KOPT-K1 (cell line): ENCODE results near the gene DOCK3.

ENCODE experiments used
- H3K27ac ChIP-seq: fragments of 200-600 bp; sonication (generic); 2 replicates; pipeline ENCODE4 v1.5.1; 2016; ENCODE audit warnings: antibody characterized with exemption, mild to moderate bottlenecking, low read depth, low read length; ENCODE audit not compliant: poor library complexity, severe bottlenecking
- H3K36me3 ChIP-seq: fragments of 200-600 bp; sonication (generic); 2 replicates; pipeline ENCODE4 v1.5.1; 2017; ENCODE audit warnings: antibody characterized with exemption, mild to moderate bottlenecking, low read length, moderate library complexity; ENCODE audit not compliant: insufficient read depth
- H3K9me3 ChIP-seq: fragments of 200-600 bp; sonication (generic); 2 replicates; pipeline ENCODE4 v1.5.1; 2017; ENCODE audit warnings: antibody characterized with exemption, low read length, mild to moderate bottlenecking; ENCODE audit not compliant: insufficient read depth, poor library complexity, severe bottlenecking

The DOCK3 gene, protein sequence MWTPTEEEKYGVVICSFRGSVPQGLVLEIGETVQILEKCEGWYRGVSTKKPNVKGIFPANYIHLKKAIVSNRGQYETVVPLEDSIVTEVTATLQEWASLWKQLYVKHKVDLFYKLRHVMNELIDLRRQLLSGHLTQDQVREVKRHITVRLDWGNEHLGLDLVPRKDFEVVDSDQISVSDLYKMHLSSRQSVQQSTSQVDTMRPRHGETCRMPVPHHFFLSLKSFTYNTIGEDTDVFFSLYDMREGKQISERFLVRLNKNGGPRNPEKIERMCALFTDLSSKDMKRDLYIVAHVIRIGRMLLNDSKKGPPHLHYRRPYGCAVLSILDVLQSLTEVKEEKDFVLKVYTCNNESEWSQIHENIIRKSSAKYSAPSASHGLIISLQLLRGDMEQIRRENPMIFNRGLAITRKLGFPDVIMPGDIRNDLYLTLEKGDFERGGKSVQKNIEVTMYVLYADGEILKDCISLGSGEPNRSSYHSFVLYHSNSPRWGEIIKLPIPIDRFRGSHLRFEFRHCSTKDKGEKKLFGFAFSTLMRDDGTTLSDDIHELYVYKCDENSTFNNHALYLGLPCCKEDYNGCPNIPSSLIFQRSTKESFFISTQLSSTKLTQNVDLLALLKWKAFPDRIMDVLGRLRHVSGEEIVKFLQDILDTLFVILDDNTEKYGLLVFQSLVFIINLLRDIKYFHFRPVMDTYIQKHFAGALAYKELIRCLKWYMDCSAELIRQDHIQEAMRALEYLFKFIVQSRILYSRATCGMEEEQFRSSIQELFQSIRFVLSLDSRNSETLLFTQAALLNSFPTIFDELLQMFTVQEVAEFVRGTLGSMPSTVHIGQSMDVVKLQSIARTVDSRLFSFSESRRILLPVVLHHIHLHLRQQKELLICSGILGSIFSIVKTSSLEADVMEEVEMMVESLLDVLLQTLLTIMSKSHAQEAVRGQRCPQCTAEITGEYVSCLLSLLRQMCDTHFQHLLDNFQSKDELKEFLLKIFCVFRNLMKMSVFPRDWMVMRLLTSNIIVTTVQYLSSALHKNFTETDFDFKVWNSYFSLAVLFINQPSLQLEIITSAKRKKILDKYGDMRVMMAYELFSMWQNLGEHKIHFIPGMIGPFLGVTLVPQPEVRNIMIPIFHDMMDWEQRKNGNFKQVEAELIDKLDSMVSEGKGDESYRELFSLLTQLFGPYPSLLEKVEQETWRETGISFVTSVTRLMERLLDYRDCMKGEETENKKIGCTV (N-terminal part only)

GRCh38 chr3:50674349-50675178 lies at the start of gene DOCK3:
Gene DOCK3 (plus strand): TSS chr3:50674927. CDS start chr3:50675264, 337 bp downstream.
- Histone ChIP-seq H3K27ac (no peak within 1 kb of the TSS), H3K36me3 (no peaks in the 10 kb centered on the region)

GRCh38 chr3:50625231-50626182 lies 49.2 kb upstream of the DOCK3 start:
- no peaks in the 10 kb centered on the region for H3K9me3 ChIP-seq
- H3K36me3 ChIP-seq = peaks cover 69% of the 10 kb centered on the region
- H3K27ac ChIP-seq = peak overlapping the region; percentile 88

More at GRCh38 chr3:50674349-50675178, at the start of gene DOCK3:
- no peaks in the 10 kb centered on the region for H3K9me3 ChIP-seq

DNA sequence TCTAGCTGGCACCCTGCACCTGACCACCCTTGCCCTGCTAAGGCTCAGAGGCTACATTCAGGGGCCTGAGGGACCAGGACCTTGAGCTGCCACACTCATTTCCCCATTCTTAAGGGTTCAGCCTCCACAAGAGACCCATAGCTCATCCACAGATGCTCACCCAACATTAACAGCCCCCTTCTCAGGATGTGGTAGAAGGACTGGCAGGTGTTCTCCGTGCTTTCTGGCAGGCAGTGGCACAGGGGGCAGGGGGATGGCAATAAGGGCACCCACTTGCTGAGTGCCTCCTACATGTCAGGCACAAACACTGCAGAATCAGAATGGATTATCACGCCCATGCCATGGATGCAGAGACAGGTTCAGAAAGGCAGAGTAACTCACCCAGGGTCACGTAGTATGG lies 48.3 kb upstream of the DOCK3 start:
- Histone ChIP-seq H3K9me3 (no peaks in the 10 kb centered on the region), H3K27ac (peak overlapping the region; percentile 88), H3K36me3 (peaks cover 70% of the 10 kb centered on the region)

GRCh38 chr3:50627407-50628051 lies 47.2 kb upstream of the DOCK3 start:
- H3K36me3 ChIP-seq = peaks cover 68% of the 10 kb centered on the region
- no peaks in the 10 kb centered on the region for H3K9me3 ChIP-seq
- peak overlapping the region; percentile 88 for H3K27ac ChIP-seq

- H3K9me3 ChIP-seq = no peaks in the 10 kb centered on the region
- peak overlapping the region; percentile 88 for H3K27ac ChIP-seq
- H3K36me3 ChIP-seq = peaks cover 70% of the 10 kb centered on the region
These were observed 46.1 kb upstream of the DOCK3 start for GRCh38 chr3:50628601-50629000.

DNA sequence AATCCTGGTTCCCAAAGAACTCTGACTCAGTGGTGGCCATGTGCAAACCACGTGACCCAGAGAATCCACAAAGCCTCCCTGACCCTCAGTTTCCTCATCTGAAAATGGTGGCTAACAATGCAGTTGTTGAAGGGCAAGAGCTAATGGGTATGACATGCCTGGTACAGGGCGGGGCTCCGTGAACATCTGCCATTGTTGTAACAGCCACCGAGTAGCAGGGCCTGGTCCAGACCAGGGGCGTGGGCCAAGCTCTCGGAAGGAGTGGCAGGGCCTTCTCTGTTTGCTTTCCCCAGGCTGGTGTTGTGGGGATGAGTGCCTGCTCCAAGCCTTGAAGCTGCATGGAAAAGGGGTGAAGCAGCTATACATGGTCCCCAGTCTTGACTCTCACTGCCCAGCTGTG lies 44.3 kb upstream of the DOCK3 start:
- Histone ChIP-seq H3K27ac (peak overlapping the region; percentile 88), H3K9me3 (no peaks in the 10 kb centered on the region), H3K36me3 (peaks cover 80% of the 10 kb centered on the region)

- Histone ChIP-seq H3K36me3 (peaks cover 85% of the 10 kb centered on the region), H3K9me3 (no peaks in the 10 kb centered on the region), H3K27ac (peak overlapping the region; percentile 14)
These were observed 43.9 kb upstream of the DOCK3 start for GRCh38 chr3:50630877-50631276.

DNA sequence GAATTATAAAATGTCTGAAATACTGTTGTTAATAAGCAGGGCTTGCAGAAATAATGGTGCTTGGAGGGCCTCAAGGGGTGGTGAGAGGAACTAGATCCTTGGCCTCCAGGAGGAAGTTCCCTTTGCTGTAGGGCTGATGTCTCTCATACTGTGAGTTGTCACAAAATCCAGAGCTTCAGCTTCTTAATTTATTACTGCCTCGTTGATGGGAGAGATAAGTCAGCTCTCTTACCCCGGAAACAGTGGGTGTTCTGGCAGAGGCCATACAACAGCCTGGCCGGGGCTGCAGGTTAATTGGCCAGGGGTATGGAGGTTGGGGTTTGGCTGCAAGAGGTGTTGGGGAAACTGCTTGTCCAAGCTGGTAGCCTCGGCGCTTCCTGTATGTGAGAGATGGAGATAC lies 42.3 kb upstream of the DOCK3 start:
- H3K27ac ChIP-seq = peak overlapping the region; percentile 29
- peaks cover 83% of the 10 kb centered on the region for H3K36me3 ChIP-seq

GRCh38 chr3:50633230-50633790 lies 41.4 kb upstream of the DOCK3 start:
- Histone ChIP-seq H3K27ac (peak overlapping the region; percentile 29), H3K36me3 (peaks cover 76% of the 10 kb centered on the region), H3K9me3 (no peaks in the 10 kb centered on the region)

More for the DNA sequence above, 42.3 kb upstream of the DOCK3 start:
- H3K9me3 ChIP-seq = no peaks in the 10 kb centered on the region

DNA sequence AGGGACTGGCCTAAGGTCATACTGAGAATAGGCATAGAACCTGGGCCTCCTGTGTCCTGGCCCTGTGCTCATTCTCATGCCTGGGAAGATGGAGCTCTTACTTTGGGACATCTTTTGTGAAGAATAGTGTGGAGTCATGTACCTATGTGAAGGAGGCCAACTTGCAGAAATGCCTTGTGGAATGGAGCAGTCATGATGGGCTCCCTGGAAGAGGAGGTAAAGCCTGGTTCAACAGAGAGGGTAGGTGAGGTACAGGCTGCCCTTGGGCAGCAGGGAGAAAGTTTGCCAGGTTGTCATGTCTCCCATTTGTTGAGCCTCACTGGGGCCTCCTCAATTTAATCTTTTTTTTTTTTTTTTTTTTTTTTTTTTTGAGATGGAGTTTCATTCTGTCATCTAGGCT lies 39.7 kb upstream of the DOCK3 start:
- Histone ChIP-seq H3K9me3 (no peaks in the 10 kb centered on the region), H3K27ac (no peak overlapping the region), H3K36me3 (peaks cover 76% of the 10 kb centered on the region)

GRCh38 chr3:50637011-50637410 lies 37.7 kb upstream of the DOCK3 start:
- Histone ChIP-seq H3K27ac (no peak overlapping the region), H3K36me3 (peaks cover 76% of the 10 kb centered on the region), H3K9me3 (no peaks in the 10 kb centered on the region)

DNA sequence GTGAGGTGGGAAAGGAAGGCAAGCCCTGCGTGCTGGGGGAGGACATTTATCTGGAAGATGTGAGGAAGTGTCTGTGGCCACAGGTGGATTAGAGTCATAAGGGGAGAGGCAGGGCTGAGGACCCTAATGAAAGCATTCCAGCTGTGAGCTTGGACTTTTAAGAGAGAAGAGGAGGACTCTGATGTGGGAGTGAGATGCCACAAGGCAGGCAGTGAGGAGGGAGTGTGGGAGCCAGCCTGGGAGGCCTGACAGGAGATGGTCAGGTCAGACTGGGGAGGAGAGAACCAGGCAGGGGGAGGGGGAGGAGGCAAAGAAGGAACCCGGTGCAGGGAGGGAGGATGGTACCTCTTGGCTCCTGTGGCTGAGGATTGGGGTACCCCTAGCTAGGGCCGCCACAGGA lies 36.8 kb upstream of the DOCK3 start:
- Histone ChIP-seq H3K36me3 (peaks cover 80% of the 10 kb centered on the region), H3K27ac (no peak overlapping the region), H3K9me3 (no peaks in the 10 kb centered on the region)

GRCh38 chr3:50639055-50639494 lies 35.7 kb upstream of the DOCK3 start:
- no peak overlapping the region for H3K27ac ChIP-seq
- no peaks in the 10 kb centered on the region for H3K9me3 ChIP-seq
- peaks cover 80% of the 10 kb centered on the region for H3K36me3 ChIP-seq
